Stimulated activated CD8-positive, alpha-beta memory T cell treated with anti-CD3 and anti-CD28 coated beads, Interleukin-15, amount 100 ng/mL, for 24 hours (primary cell): Measurements from ENCODE around the gene LGALS3BP.
"Not testable (repeated sequence)": the region's sequence is repeated elsewhere in the genome, so short reads cannot be mapped to it uniquely, and the experiment has no call there.

ENCODE experiments used
- DNase-seq: peaks from one replicate; pipeline ENCODE4 v3.0.0-alpha.2; 2020; ENCODE audit warnings: low read depth

LGALS3BP gene

DNA sequence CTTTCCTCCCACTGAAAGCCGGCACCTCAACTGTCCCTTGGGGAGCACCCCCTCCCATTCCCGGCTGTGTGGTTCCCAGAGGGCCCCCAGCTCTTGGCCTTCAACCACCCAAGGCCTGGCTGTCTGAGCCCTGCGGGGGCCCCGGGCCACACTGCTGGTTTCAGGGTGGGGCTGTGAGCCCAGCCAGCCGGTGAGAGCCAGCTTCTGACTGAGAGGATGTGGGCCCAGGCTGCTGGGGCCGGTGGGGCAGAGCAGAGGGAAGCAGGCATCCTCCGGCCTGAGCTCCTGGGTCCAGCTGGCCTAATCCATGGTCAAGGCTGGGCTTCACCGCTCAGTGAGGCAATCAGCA lies 875 bp upstream of the LGALS3BP start:
- no peak for DNase-seq

DNA sequence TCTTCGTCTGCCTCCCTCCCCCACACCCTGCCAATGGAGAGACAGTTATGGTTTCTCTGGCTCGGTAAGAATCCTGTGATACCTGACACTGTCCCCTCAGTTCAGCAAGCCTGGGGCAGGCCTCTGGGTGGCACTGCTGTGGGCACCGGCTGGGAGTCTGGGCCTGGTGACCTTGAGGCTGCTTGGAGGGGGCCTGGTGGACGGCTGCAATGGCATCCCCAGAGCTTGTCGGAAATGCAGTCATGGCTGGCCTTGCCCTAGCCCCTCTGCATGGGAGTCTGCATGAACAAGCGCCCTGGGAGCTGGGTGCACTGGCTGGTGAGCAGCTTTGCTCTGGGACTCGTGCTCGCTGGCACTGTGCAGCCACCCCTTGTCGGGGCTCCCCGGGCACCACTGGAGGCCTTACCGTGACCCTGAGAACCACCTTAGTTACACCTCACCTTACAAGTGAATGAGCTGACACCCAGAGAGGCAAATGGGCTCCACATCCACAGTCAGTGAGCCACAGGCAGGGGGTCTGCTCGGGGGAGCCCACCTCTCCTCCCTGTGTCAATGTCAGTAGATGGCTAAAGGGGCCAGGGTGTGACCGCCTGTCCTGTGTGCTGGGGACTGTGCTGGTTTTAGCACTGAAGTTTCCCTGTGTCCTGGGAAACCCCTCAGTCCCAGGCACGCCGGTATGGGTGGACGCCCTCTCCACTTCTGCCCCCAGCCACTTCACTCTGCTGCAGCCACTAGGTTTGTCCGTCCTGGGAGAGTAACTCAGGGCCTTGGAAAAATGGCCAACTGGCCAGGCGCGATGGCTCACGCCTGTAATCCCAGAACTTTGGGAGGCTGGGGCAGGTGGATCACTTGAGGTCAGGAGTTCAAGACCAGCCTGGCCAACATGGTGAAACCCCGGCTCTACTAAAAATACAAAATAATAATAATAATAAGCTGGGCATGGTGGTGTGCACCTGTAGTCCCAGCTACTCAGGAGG lies 1.4 kb downstream of the LGALS3BP start:
- DNase-seq: no peak

DNA sequence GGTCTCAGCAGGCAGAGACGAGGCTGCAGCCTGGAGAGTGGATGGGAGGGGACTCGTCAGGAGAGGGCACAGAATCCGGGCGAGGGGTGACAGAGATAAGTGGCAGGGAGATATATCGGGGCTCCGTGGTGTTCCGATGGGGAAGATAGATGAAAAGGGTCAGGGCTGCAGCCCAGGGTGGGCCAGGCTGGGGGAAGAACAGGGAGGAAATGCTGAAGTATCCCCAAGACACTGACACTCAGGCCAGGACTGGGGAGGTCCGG lies 2.1 kb downstream of the LGALS3BP start:
- no peak for DNase-seq

DNA sequence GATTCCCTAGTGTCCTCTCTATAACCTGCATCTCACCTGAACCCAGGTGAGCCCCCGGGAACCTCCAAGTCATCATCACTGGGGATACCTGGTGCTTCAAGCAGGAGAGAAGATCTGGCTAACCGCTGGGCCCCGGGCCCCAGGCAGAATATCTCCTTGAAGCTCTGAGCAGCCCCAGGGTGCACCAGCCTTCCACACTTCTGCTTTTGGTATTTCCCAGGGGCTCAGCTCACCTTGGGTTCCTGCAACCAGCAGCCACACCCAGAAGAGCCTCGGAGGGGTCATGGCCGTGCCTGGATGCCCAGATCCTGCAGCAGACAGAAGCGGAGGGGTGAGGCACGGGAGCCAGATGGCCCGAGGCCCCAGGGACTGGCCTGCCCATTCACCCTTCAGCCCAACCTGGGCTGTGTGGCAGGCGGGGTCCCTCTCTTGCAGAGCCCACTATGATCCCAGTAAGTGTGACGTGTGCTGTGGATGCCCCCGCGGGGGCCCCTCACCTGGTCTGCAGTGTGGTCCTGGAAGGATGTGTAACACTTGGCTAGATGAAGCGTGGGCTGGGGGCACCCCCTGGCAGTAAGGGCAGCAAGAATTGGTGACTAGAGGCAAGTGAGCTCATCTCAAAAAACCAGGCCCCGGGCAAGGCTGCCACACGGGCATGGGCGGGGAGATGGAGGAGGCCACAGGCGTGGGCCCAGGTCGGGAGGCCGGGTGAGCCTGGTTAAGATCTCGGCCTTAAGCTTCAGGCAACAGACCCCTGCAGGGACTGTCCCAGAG lies 2.6 kb downstream of the LGALS3BP start:
- DNase-seq: no peak

DNA sequence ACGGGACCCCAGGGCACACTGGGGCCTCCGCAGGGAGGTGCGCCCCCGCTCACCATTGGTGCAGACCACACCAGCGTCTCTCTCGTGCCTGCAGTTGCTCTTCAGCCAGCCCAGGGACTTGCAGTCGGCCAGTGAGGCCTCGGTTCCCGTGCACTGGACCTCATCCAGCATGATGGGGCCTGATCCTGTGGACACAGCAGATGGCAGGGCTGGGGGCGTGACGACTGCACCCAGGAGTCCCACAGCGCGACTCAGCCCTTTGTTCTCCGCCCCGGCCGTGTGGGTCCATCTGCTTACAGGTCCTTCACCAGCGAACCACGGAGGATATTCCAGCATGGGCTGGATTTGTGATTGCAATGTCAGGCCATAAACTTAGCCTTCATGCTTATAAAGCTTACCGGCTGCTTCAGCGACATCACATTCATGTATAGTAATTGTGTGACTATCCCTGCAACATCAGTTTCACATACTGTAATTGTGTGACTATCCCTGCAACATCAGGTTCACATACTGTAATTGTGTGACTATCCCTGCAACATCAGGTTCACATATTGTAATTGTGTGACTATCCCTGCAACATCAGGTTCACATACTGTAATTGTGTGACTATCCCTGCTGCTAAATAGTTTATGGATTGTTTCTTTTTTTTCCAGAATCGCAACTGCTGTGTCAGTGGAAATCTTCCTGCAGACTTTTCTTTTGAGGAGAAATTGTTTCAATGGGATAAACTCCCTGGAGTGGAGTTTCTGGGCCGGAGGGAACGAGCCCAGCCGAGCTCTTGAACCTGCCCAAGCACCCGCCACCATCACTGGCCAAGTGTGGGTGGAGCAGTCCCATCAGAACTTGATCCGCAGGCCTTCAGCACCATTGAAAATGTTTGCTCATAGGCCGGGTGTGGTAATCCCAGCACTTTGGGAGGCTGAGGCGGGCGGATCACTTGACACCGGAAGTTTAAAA lies 4.8 kb downstream of the LGALS3BP start:
- DNase-seq: no peak

DNA sequence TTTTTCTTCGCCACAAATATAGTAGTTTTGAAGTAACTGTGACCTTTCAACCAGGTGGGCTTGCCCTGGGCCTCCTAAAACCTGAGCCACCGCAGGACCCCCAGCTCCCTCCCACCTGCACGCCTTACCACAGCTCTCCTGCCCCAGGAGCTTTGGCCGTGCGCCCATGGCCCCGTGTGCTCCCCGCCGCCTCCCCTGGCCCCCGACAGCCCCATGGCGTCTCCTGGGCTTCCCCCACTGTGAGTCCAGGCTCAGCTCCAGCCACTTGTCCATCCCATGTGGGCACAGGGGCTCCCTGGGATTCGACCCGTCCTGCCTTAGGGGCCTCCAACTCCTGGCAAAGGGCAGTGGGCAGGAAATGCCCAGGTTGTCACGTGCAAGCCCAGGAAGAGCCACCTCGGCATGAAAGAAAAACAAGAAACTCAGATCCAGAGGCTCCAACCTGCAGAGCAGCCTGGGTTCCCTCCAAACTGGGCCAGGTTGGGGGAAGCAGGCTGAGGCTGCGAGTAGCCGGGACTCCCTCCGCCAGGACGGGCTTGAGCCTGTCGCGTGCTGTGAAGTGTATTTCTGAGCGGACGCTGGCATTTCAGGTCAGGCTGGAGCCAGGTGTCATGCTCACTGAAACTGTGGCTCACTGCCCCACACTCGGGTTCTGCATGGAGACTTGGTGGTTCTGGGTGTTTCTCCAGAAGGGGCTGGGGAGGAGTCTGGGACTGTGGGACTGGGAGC lies 5.8 kb downstream of the LGALS3BP start:
- DNase-seq: no peak

DNA sequence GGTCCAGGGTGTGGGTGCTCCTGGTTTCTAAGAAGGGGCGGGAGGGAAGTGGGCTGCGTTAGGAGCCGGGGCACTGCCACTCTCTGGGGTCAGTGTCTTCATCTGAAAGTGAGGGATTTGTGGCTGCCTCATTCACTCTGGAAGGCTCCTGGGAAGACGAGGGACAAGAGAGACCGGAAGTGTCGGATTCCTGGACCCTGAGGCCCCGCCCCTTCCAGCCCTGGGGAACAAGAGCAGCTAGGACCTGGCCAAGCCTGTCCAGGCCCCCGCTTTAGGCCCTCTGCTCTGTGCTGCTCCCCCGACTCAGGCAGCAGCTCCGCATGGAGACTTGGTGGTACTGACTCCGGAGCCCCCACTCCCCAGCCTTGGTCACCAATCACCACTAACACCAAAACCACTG lies 6.5 kb downstream of the LGALS3BP start:
- no peak for DNase-seq

DNA sequence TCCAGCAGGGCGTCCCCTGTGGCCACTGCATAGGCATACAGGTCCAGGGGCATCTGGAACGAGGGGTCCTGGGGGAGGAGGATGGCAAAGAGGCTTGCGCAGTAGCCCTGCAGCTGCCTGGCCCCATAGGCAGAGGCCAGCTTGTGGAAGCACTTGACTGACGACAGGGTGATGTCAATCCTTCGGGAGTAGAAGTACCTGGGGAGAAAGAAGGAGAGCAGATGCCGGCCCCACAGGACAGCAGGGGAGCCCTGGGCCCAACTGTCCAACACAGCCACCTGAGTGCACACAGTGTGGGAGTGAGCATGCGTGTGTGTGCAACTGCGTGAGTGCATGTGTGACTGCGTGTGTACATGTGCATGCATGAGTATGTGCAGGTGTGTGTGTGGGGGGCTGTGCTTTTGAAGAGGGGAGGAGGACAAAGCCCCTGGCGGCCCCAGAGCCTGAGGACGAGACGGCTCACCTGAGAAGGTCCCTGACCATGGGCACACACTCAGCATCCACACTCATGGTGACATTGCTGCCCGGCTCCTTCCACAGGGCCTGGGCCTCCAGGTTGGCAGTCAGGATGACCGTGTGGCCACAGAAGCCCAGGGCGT lies 7.1 kb downstream of the LGALS3BP start:
- DNase-seq: no peak

DNA sequence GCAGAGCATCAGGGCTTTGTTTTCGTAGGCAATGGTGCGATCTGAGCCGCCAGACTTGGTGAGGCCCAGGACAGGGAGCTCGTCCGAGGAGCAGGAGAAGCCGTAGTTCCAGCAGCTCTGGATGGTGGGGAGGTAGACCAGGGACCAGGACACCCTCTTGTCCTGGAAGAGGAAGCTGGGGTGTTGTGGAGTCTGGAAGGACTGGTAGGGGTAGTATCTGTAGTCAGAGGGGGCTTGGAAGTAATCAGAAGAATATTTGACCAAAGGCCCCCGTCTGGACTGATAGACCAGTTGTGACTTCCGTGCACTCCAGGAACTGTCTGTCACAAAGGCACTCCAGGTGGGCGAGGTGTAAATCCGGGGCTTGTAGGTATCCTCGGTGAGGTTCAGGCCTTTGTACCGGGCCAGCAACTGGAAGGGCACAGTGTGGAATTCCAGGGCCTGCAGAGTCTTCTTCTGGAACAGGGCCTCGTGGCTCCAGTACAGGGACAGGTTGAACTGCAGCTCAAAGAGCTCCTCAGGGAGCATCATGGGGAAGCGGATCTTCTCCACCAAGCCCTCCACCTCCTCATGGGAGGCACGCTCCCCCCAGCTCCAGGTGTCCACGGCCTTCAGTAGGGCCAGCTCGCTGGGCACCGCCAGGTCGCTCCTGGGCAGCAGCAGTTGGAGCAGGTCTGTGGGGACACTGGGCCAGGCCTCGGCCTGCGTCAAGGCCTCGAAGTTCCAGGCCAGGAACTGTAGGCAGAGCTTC lies 7.8 kb downstream of the LGALS3BP start:
- no peak for DNase-seq

DNA sequence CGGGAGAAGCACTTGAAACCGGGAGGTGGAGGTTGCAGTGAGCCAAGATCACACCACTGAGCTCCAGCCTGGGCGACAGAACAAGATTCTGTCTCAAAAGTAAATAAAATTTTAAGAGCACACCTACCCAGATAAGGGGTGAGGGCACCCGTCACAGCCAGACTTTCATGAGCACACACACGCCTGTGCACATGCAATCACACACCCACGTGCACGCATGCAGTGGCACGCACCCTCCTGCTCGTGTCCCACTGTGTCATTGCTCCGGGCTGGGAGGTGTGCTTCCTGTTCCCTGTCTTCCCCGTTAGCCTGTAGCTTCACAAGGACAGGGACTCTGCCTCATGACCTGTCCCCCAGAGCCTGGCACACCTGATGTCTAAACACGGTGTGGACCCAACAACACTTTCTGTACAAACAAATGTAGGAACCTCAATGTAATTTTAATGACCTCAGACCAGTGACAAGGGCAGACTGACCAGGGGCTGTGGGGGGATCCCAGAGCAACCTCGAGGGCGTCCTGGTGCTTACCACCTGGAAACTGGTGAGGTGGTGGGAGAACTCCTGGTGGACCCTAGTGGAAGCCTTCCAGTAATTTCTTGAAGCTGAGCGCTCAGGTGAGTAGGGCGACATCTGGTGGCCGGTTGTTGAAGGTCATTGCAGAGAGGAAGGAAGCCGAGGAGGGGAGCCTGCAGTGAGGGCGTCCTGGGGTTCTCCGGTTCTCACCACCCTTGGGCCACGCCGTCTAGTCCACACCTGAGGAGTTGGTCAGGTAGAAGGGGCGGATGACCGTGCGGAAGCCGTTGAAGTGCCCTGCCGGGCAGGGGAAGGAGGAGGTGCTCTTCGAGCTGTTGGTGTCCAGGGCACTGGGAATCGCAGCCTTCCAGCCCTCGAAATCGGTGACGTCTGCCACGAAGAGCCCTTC lies 8.6 kb downstream of the LGALS3BP start:
- DNase-seq: peak; percentile 67

DNA sequence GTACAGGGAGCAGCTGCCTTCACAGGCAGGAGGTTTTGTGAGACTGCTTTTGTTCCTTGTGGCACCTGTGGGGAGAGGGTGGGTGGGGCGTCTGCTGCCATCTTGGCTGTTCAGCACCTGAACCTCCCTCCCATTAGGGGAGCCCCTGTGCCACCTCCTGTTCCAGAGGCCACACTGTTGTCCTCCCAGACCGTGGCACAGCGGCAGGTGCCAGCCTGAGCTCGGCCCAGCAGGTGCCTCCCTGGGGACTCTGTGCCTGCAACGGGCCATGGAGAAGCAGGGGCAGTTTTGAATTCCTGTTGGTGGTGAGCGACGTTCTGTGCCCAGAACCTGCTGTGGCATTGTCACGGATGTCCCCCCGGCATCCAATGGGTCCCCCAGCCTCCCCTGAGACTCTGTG lies 9.9 kb downstream of the LGALS3BP start:
- no peak for DNase-seq

DNA sequence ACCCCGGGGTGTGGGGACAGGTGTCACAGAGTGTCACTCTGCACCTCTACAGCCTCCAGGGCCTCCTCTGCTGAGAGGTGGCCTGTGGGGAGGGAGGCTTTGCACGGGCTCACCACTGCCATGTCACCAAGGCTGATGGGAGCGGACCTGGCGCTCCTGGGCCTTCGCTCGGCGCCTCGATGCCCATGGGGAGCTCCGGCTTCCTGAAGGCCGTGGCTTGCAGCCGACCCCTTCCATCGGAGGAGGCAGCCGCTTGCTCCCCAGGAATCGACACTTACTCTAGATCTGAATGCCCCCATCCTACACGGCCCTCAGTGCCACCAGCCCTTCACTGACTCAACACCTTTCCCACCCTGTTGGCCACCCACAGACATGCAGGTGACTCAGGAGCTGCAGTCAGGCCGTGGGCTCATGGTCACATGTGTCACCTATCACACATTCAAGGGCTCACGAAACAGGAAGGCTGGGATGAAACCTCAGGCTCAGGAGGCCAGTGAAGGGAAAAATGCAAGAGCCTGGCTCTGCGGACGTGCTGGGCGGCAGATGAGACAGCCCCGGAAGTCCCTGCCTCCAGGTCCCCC lies 11.9 kb downstream of the LGALS3BP start:
- DNase-seq: no peak

DNA sequence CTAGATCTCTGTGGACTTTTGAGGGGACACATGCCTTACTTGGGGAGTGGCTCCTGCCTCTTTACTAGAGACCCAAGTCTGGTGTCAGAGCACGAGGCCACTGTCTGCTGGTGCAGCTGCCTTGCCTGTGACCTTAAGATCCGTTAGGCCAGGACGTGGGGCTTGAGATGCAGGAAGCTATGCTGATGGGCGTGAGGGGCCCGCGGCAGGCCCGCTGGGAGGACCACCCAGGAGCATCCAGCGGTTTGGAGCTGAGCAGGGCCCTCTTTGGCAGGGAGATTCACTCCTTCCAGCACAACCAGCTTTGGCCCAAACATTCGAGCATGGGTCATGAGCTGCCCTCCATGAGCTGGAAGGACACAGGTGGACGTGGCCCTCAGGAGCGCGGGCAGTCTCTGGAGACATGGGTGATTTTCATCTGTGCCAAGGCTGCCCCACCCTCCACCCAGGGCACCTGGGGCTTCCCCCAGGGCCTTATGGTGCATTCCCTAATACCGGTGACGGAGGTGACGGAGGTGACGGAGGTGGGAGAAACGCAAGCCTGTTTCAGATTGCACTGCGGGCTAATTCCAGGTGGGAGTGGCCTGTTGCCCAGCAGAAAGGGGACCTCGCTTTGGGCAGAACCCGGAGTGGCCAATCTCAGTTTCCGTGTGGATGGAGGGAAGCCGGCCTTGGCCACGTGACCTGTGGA lies 12.7 kb downstream of the LGALS3BP start:
- no peak for DNase-seq

DNA sequence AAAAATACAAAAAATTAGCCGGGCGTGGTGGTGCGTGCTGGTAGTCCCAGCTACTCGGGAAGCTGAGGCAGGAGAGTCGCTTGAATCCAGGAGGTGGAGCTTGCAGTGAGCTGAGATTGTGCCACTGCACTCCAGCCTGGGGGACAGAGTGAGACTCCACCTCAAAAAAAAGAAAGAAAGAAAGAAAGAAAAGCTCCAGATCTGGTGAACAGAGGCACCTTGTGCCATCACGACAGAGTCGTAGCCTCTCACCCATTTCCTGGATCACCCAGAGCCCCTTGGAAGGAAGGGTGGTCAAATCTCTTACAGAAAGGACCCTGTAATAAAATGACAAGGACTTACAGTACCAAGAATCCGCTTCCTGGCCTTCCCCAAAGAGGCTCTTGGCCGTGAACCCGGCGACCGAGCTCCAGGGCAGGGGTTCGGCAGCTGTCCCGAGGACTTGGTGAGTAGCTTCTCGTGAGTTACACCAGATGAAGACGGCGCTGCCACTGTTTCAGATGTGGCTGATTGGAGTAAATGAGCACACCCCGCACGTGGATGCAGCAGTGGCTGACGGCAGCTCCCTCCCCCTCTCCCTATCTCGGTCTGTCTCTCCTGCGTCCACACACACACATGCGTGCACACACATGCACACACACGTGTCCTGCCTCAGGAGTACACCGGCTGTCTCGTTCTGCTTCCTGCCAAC lies 13.5 kb downstream of the LGALS3BP start:
- no peak for DNase-seq

DNA sequence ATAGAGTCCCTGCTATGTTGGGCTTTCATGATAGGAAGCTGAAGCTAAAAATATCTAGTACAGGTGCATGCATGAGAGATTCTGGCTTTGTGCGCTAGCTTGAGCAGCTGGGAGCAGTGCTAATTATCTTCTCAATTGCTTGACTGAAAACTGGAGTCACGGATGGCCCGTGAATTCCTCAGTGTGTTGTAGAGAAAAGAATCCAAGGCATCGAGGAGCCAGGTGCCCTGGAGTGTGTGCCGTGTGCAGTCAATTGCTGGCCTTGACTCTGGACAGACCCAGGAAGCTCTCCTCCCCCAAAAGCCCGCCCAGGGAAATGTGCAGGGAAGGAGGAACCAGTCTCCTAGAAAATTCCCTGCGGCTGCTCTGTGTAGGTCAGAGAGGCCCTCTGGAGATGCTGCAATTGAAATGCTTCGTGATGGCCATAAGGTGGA lies 14.2 kb downstream of the LGALS3BP start:
- no peak for DNase-seq

DNA sequence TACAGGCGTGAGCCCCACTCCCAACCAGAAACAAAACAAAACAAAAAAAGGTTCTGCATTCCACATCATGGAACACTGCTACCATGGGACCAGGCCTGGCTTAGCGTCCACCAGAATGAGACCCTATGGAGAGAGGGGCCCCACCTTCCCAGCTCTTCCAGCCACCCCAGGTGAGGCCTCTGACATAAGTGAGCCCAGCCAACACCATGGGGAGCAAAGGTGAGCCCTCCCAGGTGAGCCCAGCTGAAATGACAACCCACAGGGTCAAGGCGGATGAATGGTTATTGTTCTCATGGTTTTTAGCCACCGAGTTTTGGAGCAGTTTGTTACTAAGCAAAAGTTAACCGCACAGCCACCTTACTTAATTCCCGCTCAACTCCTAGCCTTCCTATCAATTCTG lies 16.3 kb downstream of the LGALS3BP start:
- DNase-seq: no peak

DNA sequence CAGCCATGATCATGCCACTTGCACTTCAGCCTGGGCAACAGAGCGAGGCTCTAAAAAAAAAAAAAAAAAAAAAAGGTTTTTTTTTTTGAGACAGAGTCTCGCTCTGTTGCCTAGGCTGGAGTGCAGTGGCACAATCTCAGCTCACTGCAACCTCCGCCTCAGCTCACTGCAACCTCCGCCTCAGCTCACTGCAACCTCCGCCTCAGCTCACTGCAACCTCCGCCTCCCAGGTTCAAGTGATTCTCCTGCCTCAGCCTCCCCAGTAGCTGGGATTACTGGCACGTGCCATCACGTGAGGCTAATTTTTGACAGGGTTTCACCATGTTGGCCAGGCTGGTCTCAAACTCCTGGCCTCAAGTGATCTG lies 16.8 kb downstream of the LGALS3BP start:
- not testable (repeated sequence) for DNase-seq
